Liver (tissue), 9 donors: Measurements from ENCODE around the gene JAZF1. TPM values are rescaled to one million over a fixed set of nuclear protein-coding genes. Genes with fewer than 3 reads are reported as not detected.

Experiments
- DNase-seq: peaks from one replicate; pipeline ENCODE4 v3.0.0-alpha.2; 2017; ENCODE audit warnings: low spot score
- H3K27ac ChIP-seq, 2 donors: one replicate each; pipeline ENCODE4 v1.7.0; 2013; ENCODE audit warnings: inconsistent platforms in 2 of 2, low read length in 2 of 2, control low read depth in 1 of 2, low read depth in 1 of 2, mild to moderate bottlenecking in 1 of 2
- H3K27me3 ChIP-seq, 4 donors: one replicate each; pipeline versions ENCODE4 v1.6.1 to v1.7.0; 2013; ENCODE audit warnings: low read length in 3 of 4, inconsistent platforms in 1 of 4, mild to moderate bottlenecking in 1 of 4, moderate library complexity in 1 of 4; ENCODE audit not compliant: control insufficient read depth in 4 of 4, insufficient read depth in 4 of 4
- H3K36me3 ChIP-seq, 4 donors: one replicate each; pipeline versions ENCODE4 v1.6.1 to v1.7.0; 2013; ENCODE audit warnings: low read length in 3 of 4, mild to moderate bottlenecking in 3 of 4, low read depth in 1 of 4, moderate library complexity in 1 of 4; ENCODE audit not compliant: control insufficient read depth in 4 of 4, insufficient read depth in 3 of 4
- H3K4me1 ChIP-seq, 4 donors: one replicate each; pipeline versions ENCODE4 v1.6.1 to v1.7.0; 2013; ENCODE audit warnings: low read length in 3 of 4, mild to moderate bottlenecking in 3 of 4, moderate library complexity in 1 of 4; ENCODE audit not compliant: control insufficient read depth in 4 of 4, insufficient read depth in 4 of 4
- H3K4me3 ChIP-seq, 3 donors: one replicate each; pipeline versions ENCODE4 v1.6.1 to v1.7.0; 2013; ENCODE audit warnings: low read length in 3 of 3, control low read depth in 1 of 3, low read depth in 1 of 3, mild to moderate bottlenecking in 1 of 3
- H3K9ac ChIP-seq, 2 donors: one replicate each; pipeline ENCODE4 v1.7.0; 2013; ENCODE audit warnings: low read length in 2 of 2, mild to moderate bottlenecking in 2 of 2, moderate library complexity in 2 of 2, control low read depth in 1 of 2, low read depth in 1 of 2
- H3K9me3 ChIP-seq, 4 donors: one replicate each; pipeline versions ENCODE4 v1.6.1 to v1.7.0; 2013; ENCODE audit warnings: low read length in 3 of 4; ENCODE audit not compliant: control insufficient read depth in 4 of 4
- EGR1 ChIP-seq, 2 donors: IDR thresholded peaks; 2 replicates each; pipeline ENCODE4 v1.6.1; 2016 to 2018; ENCODE audit warnings: antibody characterized with exemption in 2 of 2, low read depth in 2 of 2
- FOXA1 ChIP-seq: IDR thresholded peaks from 2 replicates; pipeline ENCODE4 v1.6.1; 2016; ENCODE audit warnings: antibody characterized with exemption
- FOXA2 ChIP-seq: IDR thresholded peaks from 2 replicates; pipeline ENCODE4 v1.6.1; 2016; ENCODE audit warnings: antibody characterized with exemption
- GABPA ChIP-seq, 2 donors: IDR thresholded peaks in 1 of 2; conservative IDR thresholded peaks in 1 of 2; 2 replicates each; pipeline ENCODE4 v1.6.1; 2016; ENCODE audit warnings: antibody characterized with exemption in 2 of 2, mild to moderate bottlenecking in 1 of 2, moderate library complexity in 1 of 2
- HNF4A ChIP-seq, 2 donors: conservative IDR thresholded peaks; 2 replicates each; pipeline ENCODE4 v1.6.1; 2016; ENCODE audit warnings: antibody characterized with exemption in 2 of 2, mild to moderate bottlenecking in 2 of 2
- JUND ChIP-seq, 2 donors: IDR thresholded peaks; 2 replicates each; pipeline ENCODE4 v1.6.1; 2016; ENCODE audit warnings: antibody characterized with exemption in 2 of 2
- NR2F2 ChIP-seq: IDR thresholded peaks from 2 replicates; pipeline ENCODE4 v1.6.1; 2016; ENCODE audit warnings: antibody characterized with exemption
- RAD21 ChIP-seq, 2 donors: IDR thresholded peaks; 2 replicates each; pipeline ENCODE4 v1.6.1; 2016; ENCODE audit warnings: antibody characterized with exemption in 2 of 2, mild to moderate bottlenecking in 2 of 2
- RXRA ChIP-seq, 2 donors: IDR thresholded peaks; 2 replicates each; pipeline ENCODE4 v1.6.1; 2017 to 2018; ENCODE audit warnings: antibody characterized with exemption in 2 of 2, mild to moderate bottlenecking in 1 of 2
- SP1 ChIP-seq: IDR thresholded peaks from 2 replicates; pipeline ENCODE4 v1.6.1; 2018; ENCODE audit warnings: antibody characterized with exemption, mild to moderate bottlenecking
- TAF1 ChIP-seq: conservative IDR thresholded peaks from 2 replicates; pipeline ENCODE4 v1.6.1; 2016; ENCODE audit warnings: antibody characterized with exemption, mild to moderate bottlenecking
- YY1 ChIP-seq: IDR thresholded peaks from 2 replicates; pipeline ENCODE4 v1.6.1; 2016; ENCODE audit warnings: antibody characterized with exemption, mild to moderate bottlenecking
- WGBS: extraction: QIAGEN DNeasy Blood & Tissue Kit; methylation state at CpG from one replicate; pipeline ENCODE4 v1.1.7; 2013; 5-methylcytosine and 5-hydroxymethylcytosine counted together
- polyA plus RNA-seq, 2 donors: library from polyadenylated mRNA; stranded (reverse) in 1 of 2; unstranded in 1 of 2; fragments of 200-250 nt in 1 of 2; fragments of >200 nt in 1 of 2; fragmentation: Nextera tagmentation in 1 of 2; extraction: Ambion mirVana in 1 of 2; gene quantifications; one replicate each; pipeline versions ENCODE4 v1.2.1 to v1.2.3, GENCODE V29; 2013 to 2015
- total RNA-seq, 2 donors: library from RNA; depleted of rRNA; stranded (reverse); fragments of >200 nt; gene quantifications; one replicate each; pipeline ENCODE4 v1.2.3, GENCODE V29; 2014
- TF ChIP-seq, protein P1 (sequence below): IDR thresholded peaks from 2 replicates; pipeline ENCODE4 v1.6.1; 2016; ENCODE audit warnings: antibody characterized with exemption
- TF ChIP-seq, protein P2 (sequence below): fragments of 150-350 bp; IDR thresholded peaks from 2 replicates; pipeline ENCODE4 v1.5.1; 2017; ENCODE audit warnings: improper control_type of control experiment, low read depth, low read length; ENCODE audit not compliant: missing input control
- TF ChIP-seq, protein P3 (sequence below): IDR thresholded peaks from 2 replicates; pipeline ENCODE4 v1.6.1; 2016; ENCODE audit warnings: antibody characterized with exemption, mild to moderate bottlenecking
- TF ChIP-seq, protein P4 (sequence below): IDR thresholded peaks from 2 replicates; pipeline ENCODE4 v1.6.1; 2016; ENCODE audit warnings: antibody characterized with exemption
- donor health status: healthy.
- donor health status: healthy.
- donor health status: healthy.
- donor health status: healthy.
- donor health status: healthy.

The JAZF1 gene
- total and polyA plus RNA-seq, 4 donors, result 2.7 to 17.8 (median 4.0) TPM

DNA sequence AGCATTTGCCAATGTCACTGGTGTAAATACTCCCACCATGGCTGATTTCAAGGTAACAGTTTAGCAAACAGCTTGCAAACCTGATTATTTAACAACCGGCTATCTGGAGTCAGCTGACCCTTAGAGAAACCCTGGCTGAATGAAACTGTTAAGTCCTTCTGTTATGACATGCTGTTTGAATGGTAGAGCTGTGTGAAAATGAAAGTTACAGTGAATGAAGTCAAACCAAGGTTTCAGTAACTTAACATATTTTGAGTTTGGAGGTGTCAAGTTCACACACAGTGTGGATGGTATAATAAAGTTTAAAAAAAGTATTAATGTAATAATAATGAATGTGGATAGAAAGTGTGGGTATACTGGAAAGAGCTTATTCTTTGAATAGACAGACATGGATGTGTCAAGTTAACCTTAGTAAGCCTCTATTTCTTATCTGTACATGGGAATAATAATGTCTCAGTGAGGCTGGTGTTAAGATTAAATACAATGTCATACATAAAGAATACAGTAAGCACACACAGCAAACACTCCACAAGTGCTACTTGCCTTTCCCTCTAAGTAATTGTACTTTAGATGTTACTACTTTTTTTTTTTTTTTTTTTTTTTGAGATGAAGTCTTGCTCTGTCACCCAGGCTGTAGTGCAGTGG lies 290.3 kb downstream of the JAZF1 start:
- 31% methylated on average over 1 of the region's 1 CpG for WGBS
- H3K27me3 ChIP-seq, result no peaks in the 10 kb centered on the region
- no peaks in the 10 kb centered on the region for H3K36me3 ChIP-seq
- no peak for DNase-seq
- H3K9me3 ChIP-seq, result no peaks in the 10 kb centered on the region
- H3K27ac ChIP-seq, result no peak overlapping the region
- no peak overlapping the region for H3K9ac ChIP-seq
- no peak for TF ChIP-seq HNF4A (conservative IDR thresholded peaks at IDR 0.05)
- TF ChIP-seq GABPA (IDR thresholded peaks at IDR 0.05 in 1 of 2, conservative IDR thresholded peaks at IDR 0.05 in 1 of 2), result no peak
- TF ChIP-seq EGR1 (IDR thresholded peaks at IDR 0.05; ENCODE audit: low read depth in 2 of 2), result no peak
- TF ChIP-seq, protein P1, sequence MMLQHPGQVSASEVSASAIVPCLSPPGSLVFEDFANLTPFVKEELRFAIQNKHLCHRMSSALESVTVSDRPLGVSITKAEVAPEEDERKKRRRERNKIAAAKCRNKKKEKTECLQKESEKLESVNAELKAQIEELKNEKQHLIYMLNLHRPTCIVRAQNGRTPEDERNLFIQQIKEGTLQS, result no peak
- TF ChIP-seq, protein P2, sequence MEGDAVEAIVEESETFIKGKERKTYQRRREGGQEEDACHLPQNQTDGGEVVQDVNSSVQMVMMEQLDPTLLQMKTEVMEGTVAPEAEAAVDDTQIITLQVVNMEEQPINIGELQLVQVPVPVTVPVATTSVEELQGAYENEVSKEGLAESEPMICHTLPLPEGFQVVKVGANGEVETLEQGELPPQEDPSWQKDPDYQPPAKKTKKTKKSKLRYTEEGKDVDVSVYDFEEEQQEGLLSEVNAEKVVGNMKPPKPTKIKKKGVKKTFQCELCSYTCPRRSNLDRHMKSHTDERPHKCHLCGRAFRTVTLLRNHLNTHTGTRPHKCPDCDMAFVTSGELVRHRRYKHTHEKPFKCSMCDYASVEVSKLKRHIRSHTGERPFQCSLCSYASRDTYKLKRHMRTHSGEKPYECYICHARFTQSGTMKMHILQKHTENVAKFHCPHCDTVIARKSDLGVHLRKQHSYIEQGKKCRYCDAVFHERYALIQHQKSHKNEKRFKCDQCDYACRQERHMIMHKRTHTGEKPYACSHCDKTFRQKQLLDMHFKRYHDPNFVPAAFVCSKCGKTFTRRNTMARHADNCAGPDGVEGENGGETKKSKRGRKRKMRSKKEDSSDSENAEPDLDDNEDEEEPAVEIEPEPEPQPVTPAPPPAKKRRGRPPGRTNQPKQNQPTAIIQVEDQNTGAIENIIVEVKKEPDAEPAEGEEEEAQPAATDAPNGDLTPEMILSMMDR, result no peak
- TF ChIP-seq SP1, result no peak
- TF ChIP-seq, protein P3, sequence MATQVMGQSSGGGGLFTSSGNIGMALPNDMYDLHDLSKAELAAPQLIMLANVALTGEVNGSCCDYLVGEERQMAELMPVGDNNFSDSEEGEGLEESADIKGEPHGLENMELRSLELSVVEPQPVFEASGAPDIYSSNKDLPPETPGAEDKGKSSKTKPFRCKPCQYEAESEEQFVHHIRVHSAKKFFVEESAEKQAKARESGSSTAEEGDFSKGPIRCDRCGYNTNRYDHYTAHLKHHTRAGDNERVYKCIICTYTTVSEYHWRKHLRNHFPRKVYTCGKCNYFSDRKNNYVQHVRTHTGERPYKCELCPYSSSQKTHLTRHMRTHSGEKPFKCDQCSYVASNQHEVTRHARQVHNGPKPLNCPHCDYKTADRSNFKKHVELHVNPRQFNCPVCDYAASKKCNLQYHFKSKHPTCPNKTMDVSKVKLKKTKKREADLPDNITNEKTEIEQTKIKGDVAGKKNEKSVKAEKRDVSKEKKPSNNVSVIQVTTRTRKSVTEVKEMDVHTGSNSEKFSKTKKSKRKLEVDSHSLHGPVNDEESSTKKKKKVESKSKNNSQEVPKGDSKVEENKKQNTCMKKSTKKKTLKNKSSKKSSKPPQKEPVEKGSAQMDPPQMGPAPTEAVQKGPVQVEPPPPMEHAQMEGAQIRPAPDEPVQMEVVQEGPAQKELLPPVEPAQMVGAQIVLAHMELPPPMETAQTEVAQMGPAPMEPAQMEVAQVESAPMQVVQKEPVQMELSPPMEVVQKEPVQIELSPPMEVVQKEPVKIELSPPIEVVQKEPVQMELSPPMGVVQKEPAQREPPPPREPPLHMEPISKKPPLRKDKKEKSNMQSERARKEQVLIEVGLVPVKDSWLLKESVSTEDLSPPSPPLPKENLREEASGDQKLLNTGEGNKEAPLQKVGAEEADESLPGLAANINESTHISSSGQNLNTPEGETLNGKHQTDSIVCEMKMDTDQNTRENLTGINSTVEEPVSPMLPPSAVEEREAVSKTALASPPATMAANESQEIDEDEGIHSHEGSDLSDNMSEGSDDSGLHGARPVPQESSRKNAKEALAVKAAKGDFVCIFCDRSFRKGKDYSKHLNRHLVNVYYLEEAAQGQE, result no peak
- TF ChIP-seq YY1, result no peak
- no peak for TF ChIP-seq RXRA (IDR thresholded peaks at IDR 0.05)
- TF ChIP-seq FOXA1, result no peak
- no peak for TF ChIP-seq TAF1
- no peak for TF ChIP-seq NR2F2
- no peak for TF ChIP-seq JUND (IDR thresholded peaks at IDR 0.05)
- H3K4me1 ChIP-seq, result peaks cover 0 to 3% (median 0%) of the 10 kb centered on the region in 4 donors
- H3K4me3 ChIP-seq, result no peak overlapping the region

DNA sequence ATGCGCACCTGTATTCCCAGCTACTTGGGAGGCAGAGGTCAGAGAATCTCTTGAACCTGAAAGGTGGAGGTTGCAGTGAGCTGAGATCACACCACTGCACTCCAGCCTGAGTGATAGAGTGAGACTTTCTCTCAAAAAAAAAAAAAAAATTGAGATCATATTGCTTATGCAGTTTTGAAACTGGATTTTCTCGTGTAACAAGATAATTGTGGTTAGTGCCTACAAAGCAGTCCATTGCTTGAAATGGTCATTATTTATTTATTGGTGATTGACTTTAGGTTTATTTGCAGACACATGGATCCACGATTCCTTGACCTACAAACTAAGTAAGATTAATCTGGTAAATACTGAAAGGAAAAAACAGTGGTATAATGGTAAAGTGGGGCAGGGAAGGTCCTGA lies 290.8 kb downstream of the JAZF1 start:
- no peak overlapping the region for H3K9ac ChIP-seq
- no peaks in the 10 kb centered on the region for H3K36me3 ChIP-seq

More for the DNA sequence above, 290.8 kb downstream of the JAZF1 start:
- Histone ChIP-seq H3K27me3 (no peaks in the 10 kb centered on the region), H3K4me1 (peaks cover 0 to 3% (median 0%) of the 10 kb centered on the region in 4 donors), H3K9me3 (no peaks in the 10 kb centered on the region), H3K27ac (no peak overlapping the region), H3K4me3 (no peak overlapping the region)
- WGBS, result 91% methylated on average over 3 of the region's 3 CpGs
- no peak for DNase-seq
- TF ChIP-seq SP1, result no peak
- TF ChIP-seq RXRA (IDR thresholded peaks at IDR 0.05), result no peak
- no peak for TF ChIP-seq RAD21 (IDR thresholded peaks at IDR 0.05)
- TF ChIP-seq, protein P4, sequence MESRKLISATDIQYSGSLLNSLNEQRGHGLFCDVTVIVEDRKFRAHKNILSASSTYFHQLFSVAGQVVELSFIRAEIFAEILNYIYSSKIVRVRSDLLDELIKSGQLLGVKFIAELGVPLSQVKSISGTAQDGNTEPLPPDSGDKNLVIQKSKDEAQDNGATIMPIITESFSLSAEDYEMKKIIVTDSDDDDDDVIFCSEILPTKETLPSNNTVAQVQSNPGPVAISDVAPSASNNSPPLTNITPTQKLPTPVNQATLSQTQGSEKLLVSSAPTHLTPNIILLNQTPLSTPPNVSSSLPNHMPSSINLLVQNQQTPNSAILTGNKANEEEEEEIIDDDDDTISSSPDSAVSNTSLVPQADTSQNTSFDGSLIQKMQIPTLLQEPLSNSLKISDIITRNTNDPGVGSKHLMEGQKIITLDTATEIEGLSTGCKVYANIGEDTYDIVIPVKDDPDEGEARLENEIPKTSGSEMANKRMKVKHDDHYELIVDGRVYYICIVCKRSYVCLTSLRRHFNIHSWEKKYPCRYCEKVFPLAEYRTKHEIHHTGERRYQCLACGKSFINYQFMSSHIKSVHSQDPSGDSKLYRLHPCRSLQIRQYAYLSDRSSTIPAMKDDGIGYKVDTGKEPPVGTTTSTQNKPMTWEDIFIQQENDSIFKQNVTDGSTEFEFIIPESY, result no peak
- TF ChIP-seq, protein P2, result no peak
- no peak for TF ChIP-seq FOXA2
- TF ChIP-seq GABPA (IDR thresholded peaks at IDR 0.05 in 1 of 2, conservative IDR thresholded peaks at IDR 0.05 in 1 of 2), result no peak
- no peak for TF ChIP-seq FOXA1
- no peak for TF ChIP-seq JUND (IDR thresholded peaks at IDR 0.05)
